Heart right ventricle (tissue), 16 donors: Measurements from ENCODE around the gene ROBO1. TPM values are rescaled to one million over a fixed set of nuclear protein-coding genes. Genes with fewer than 3 reads are reported as not detected.

Experiments
- ATAC-seq, 8 donors: fragments of 200-7000 bp; cut with Tn5 transposase; one replicate each; pipeline ENCODE4 v1.9.1; 2020; ENCODE audit warnings: mild to moderate bottlenecking in 8 of 8, moderate library complexity in 8 of 8, moderate number of reproducible peaks in 1 of 8
- DNase-seq, 2 donors: peaks; one replicate each; pipeline ENCODE4 v3.0.0-alpha.2; 2020
- H3K27ac ChIP-seq, 10 donors: fragments of 200-600 bp; sonication (generic) in 2 of 10; one replicate each; pipeline versions ENCODE4 v1.5.0 to v1.8.0; 2020 to 2022; ENCODE audit warnings: mild to moderate bottlenecking in 3 of 10
- H3K27me3 ChIP-seq, 7 donors: fragments of 200-600 bp; one replicate each; pipeline ENCODE4 v1.8.0; 2021 to 2022; ENCODE audit warnings: mild to moderate bottlenecking in 2 of 7
- H3K36me3 ChIP-seq, 9 donors: fragments of 200-600 bp; sonication (generic) in 1 of 9; one replicate each; pipeline versions ENCODE4 v1.5.0 to v1.8.0; 2020 to 2022; ENCODE audit warnings: mild to moderate bottlenecking in 2 of 9
- H3K4me1 ChIP-seq, 9 donors: fragments of 200-600 bp; sonication (generic) in 1 of 9; one replicate each; pipeline versions ENCODE4 v1.5.0 to v1.8.0; 2020 to 2022; ENCODE audit warnings: mild to moderate bottlenecking in 4 of 9
- H3K4me3 ChIP-seq, 10 donors: fragments of 200-600 bp; sonication (generic) in 2 of 10; one replicate each; pipeline versions ENCODE4 v1.5.0 to v1.8.0; 2020 to 2022; ENCODE audit warnings: mild to moderate bottlenecking in 7 of 10, moderate library complexity in 2 of 10
- H3K9me3 ChIP-seq, 11 donors: fragments of 200-600 bp in 10 of 11; sonication (generic) in 2 of 11; one replicate each; pipeline versions ENCODE4 v1.5.0 to v1.8.0; 2013 to 2022; ENCODE audit warnings: mild to moderate bottlenecking in 2 of 11, control low read depth in 1 of 11, moderate library complexity in 1 of 11
- WGBS, 2 donors: extraction: QIAGEN DNeasy Blood & Tissue Kit; methylation state at CpG; one replicate each; pipeline ENCODE4 v1.1.7; 2013; ENCODE audit warnings: inconsistent platforms in 1 of 2; 5-methylcytosine and 5-hydroxymethylcytosine counted together
- intact Hi-C, 10 donors: fragments of 100-400 bp; cut with DNase I; formaldehyde crosslinking; loops; one replicate each; pipeline versions ENCODE4 v1.11.1 to v1.14.2; 2022
- polyA plus RNA-seq, 2 donors: library from polyadenylated mRNA; stranded (reverse); fragments of 200-250 nt; gene quantifications; one replicate each; pipeline ENCODE4 v1.2.3, GENCODE V29; 2013
- total RNA-seq, 10 donors: library from RNA; stranded (reverse); fragmentation: NEBNext Ultra II Directional in 3 of 10; extraction: Animal tissue kit (Norgen Biotek cat#: 25700) in 3 of 10; gene quantifications; one replicate each; pipeline versions ENCODE4 v1.2.1 to v1.2.4, GENCODE V29; 2021 to 2023
- TF ChIP-seq, protein P1 (sequence below), 9 donors: fragments of 200-600 bp; sonication (generic) in 2 of 9; IDR thresholded peaks; one replicate each; pipeline versions ENCODE4 v1.5.0 to v1.8.0; 2021 to 2022; ENCODE audit warnings: antibody characterized with exemption in 9 of 9, mild to moderate bottlenecking in 5 of 9, moderate library complexity in 1 of 9
- donor health status: Arrhythmogenic right ventricular cardiomyopathy.
- donor health status: ischemic (EF 13 %, LVEDD 7.1; RV severe dilation, severe dysfunction).
- donor health status: healthy with polysubstance abuse.
- donor health status: DM: no; HTN: yes; CAD: no.
- donor health status: DM: no; HTN: no; CAD: no.
- donor health status: ischemic (EF 25% LVEDD 6.9; RV normal size, moderate dysfunction).
- donor health status: ischemic (EF 25% LVEDD 5.7; RV mildly dilated, moderate dysfunction).
- donor health status: healthy.
- donor health status: DM: yes; HTN: yes; CAD: no.
- donor health status: Ischemic cardiomyopathy.
- donor health status: ischemic (EF 35%, LVEDD 5.7; RV mildly dilated, moderate dysfunction).
- donor health status: nonischemic (EF 11% LVEDD 7.7; RV severe dilation, severe dysfunction).
- donor health status: DM: yes; HTN: yes; CAD: no.
- donor health status: PGD.
- donor health status: ischemic (EF 29% LVEDD 5.4; RV normal size, mild dysfunction).
- donor health status: nonischemic (EF 23%, LVEDD 6.1; RV moderate dilation, normal function).

ROBO1 gene
- total and polyA plus RNA-seq, 12 donors: 2.8 to 13.9 (median 5.6) TPM

DNA sequence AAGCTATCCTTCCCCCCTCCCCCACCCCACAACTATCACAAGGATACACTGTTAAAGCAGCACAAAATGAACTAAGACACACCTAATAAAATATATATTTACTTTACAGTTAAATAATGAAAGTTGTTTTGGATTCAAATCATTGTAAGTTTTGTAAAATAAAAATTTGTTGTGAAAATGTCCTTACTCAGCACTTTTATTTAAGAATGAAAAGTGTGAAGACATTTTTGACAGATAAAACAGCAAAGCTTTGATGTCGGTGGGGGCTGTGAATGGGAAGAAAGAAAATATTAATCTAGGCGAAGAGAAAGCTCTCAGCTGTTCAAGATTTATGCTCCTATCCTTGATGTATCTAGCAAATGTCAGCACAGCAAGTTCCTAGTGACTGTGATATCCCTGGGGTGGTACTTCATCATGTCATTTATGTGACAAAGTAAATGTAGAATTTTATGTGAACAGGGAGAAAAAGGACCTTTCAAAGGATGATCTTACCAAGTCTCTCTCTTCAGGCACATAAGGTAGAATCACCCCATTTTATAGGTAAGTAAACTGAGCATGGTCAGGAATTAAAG is 216.4 kb downstream of the ROBO1 start:
- intact Hi-C loops: no loop called here
- ATAC-seq: no peak
- Histone ChIP-seq H3K4me1 (no peaks in the 10 kb centered on the region), H3K27me3 (no peaks in the 10 kb centered on the region), H3K36me3 (no peaks in the 10 kb centered on the region), H3K27ac (no peak overlapping the region), H3K4me3 (no peak overlapping the region), H3K9me3 (peaks cover 0 to 3% (median 0%) of the 10 kb centered on the region in 11 donors)
- WGBS, 2 donors: 49 to 61% methylated on average over 2 of the region's 2 CpGs
- TF ChIP-seq, protein P1, sequence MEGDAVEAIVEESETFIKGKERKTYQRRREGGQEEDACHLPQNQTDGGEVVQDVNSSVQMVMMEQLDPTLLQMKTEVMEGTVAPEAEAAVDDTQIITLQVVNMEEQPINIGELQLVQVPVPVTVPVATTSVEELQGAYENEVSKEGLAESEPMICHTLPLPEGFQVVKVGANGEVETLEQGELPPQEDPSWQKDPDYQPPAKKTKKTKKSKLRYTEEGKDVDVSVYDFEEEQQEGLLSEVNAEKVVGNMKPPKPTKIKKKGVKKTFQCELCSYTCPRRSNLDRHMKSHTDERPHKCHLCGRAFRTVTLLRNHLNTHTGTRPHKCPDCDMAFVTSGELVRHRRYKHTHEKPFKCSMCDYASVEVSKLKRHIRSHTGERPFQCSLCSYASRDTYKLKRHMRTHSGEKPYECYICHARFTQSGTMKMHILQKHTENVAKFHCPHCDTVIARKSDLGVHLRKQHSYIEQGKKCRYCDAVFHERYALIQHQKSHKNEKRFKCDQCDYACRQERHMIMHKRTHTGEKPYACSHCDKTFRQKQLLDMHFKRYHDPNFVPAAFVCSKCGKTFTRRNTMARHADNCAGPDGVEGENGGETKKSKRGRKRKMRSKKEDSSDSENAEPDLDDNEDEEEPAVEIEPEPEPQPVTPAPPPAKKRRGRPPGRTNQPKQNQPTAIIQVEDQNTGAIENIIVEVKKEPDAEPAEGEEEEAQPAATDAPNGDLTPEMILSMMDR (IDR thresholded peaks at IDR 0.05): no peak
- DNase-seq: no peak

DNA sequence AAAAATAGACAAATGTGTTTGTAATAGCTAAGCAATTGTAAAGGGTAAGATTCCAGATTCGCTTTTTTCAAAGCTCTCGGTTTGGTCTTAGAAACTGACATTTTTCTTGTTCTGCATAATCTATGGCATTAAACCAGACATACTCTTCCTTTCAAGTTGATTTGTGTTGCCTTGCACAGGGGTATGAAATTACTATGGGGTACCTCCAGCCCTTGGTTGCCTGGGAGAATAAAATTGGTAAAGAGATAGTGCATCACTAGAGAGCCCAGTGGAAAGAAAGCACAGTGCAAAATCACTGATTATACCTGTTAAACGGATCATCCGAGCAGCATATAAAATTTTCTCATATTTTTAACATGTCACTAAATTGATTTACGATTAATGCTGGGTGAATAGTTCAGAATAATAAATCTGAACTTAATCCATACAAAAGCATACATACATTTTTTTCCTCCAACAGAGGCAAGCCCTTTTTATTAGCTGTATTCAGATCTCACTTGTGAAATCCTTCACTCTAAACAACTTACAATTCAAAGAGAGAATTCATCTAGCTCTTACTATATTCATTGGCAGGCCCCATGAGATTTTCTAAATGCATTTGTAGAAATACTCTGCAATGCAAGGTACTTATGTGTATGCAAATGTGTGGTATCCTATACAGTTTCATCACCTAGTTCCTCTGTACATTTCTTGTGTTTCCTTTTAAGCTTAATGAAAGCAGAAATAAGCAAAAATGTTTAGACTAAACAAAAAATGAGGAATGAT is 224.4 kb downstream of the ROBO1 start:
- Histone ChIP-seq H3K4me3 (no peak overlapping the region), H3K4me1 (no peaks in the 10 kb centered on the region), H3K27ac (no peak overlapping the region), H3K9me3 (peaks cover 0 to 3% (median 0%) of the 10 kb centered on the region in 11 donors), H3K27me3 (no peaks in the 10 kb centered on the region), H3K36me3 (no peaks in the 10 kb centered on the region)
- 74 to 86% methylated on average over 5 of the region's 5 CpGs for WGBS, 2 donors
- no peak for DNase-seq
- intact Hi-C loops: no loop called here
- no peak for ATAC-seq
- TF ChIP-seq, protein P1 (IDR thresholded peaks at IDR 0.05): no peak

DNA sequence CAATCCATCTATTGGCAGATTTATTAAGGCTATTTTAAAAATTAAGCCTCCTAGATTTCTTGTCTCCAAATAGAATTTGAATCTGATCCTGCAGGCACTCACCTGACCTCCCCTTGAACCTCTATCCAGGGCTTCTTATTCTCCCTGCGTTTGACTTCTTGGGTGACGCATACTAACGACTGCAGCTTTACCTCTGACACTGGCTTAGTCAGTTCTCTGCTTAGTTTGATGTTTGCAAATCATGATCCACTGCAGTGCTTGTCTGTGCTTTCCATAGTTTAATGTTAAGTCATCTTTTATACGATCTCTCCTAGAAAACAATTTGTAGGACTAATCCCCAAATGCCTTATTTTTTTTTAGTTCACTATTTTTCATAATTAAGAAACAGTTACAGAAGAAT is 233.1 kb downstream of the ROBO1 start:
- Histone ChIP-seq H3K9me3 (no peaks in the 10 kb centered on the region), H3K4me1 (no peaks in the 10 kb centered on the region), H3K27ac (no peak overlapping the region), H3K36me3 (no peaks in the 10 kb centered on the region), H3K4me3 (no peak overlapping the region), H3K27me3 (no peaks in the 10 kb centered on the region)
- WGBS, 2 donors: 53 to 56% methylated on average over 4 of the region's 4 CpGs
- intact Hi-C loops: no loop called here
- DNase-seq (no peak), ATAC-seq (no peak)
- TF ChIP-seq, protein P1 (IDR thresholded peaks at IDR 0.05): no peak

DNA sequence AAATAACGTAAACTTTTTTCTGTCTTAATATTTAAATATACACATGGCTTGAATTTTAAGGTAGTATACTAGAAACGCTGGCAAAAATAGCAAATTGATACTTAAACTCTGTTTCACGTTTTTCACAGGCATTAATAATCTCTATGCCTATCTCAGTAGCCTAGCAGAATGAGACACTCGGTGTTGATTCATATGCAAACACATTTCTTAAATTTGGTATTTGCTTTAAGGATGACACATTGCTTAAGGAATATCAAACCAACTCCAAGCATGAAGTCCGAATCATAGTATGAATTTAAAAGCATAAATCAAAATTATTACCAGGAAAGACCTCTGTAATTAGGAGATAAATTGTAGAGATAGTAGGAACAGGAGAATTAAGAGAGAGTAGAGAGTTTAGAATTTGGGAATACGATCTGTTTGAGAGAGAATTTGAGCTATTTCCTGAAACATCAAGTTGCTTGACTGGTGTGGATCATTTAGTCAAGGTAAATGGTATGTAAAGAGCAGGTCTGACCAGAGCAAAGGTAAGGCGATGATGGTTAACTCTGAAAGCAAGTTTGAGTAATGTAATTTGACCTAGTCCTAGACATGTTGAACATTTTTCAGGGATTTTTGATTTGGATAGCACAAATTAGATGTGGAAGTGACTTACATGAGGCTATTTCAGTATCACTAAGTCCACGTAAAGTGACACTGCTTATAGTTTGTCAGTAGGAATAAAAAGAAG is 236.1 kb downstream of the ROBO1 start:
- H3K27me3 ChIP-seq: no peaks in the 10 kb centered on the region
- intact Hi-C loops: no loop called here

More for the DNA sequence above, 236.1 kb downstream of the ROBO1 start:
- 80 to 86% methylated on average over 8 of the region's 8 CpGs for WGBS, 2 donors
- H3K4me1 ChIP-seq: no peaks in the 10 kb centered on the region
- TF ChIP-seq, protein P1 (IDR thresholded peaks at IDR 0.05): no peak
- H3K36me3 ChIP-seq: no peaks in the 10 kb centered on the region
- DNase-seq (no peak), ATAC-seq (no peak)
- no peak overlapping the region for H3K4me3 ChIP-seq
- no peaks in the 10 kb centered on the region for H3K9me3 ChIP-seq
- no peak overlapping the region for H3K27ac ChIP-seq
